Muscle of leg (tissue), 11 donors: ENCODE measurements around the gene ZBTB1. TPM values are rescaled to one million over a fixed set of nuclear protein-coding genes. Genes with fewer than 3 reads are reported as not detected.
A peak's percentile ranks its signal among the peaks of the same experiment; 100 is the strongest.

Experiments used
- DNase-seq: peaks from one replicate; pipeline ENCODE4 v3.0.0; 2013
- H3K27ac ChIP-seq: one replicate; pipeline ENCODE4 v1.5.1; 2013; ENCODE audit warnings: mild to moderate bottlenecking, low read length, control low read depth
- H3K27me3 ChIP-seq: one replicate; pipeline ENCODE4 v1.6.1; 2013; ENCODE audit warnings: low read length; ENCODE audit not compliant: control insufficient read depth, insufficient read depth
- H3K36me3 ChIP-seq: one replicate; pipeline ENCODE4 v1.6.1; 2013; ENCODE audit warnings: low read length; ENCODE audit not compliant: control insufficient read depth, insufficient read depth
- H3K4me1 ChIP-seq: one replicate; pipeline ENCODE4 v1.6.1; 2013; ENCODE audit warnings: low read length; ENCODE audit not compliant: control insufficient read depth, insufficient read depth
- H3K4me3 ChIP-seq: one replicate; pipeline ENCODE4 v1.5.1; 2013; ENCODE audit warnings: low read length, control low read depth
- H3K9me3 ChIP-seq: replicated peaks from 2 replicates; pipeline ENCODE4 v1.6.1; 2013; ENCODE audit warnings: low read depth, low read length; ENCODE audit not compliant: control insufficient read depth
- WGBS: methylation state at CpG from one replicate; pipeline ENCODE4 v1.1.5; 2013; ENCODE audit warnings: missing lambda C conversion rate; ENCODE audit not compliant: insufficient coverage; 5-methylcytosine and 5-hydroxymethylcytosine counted together
- polyA plus RNA-seq, 8 donors: library from polyadenylated mRNA; unstranded; fragments of 120-200 nt; gene quantifications; one replicate each; pipeline versions ENCODE4 v1.2.1 to v1.2.3, GENCODE V29; 2013; ENCODE audit warnings: inconsistent platforms in 1 of 8, low replicate concordance in 1 of 8; ENCODE audit not compliant: insufficient read length in 8 of 8, insufficient read depth in 1 of 8
- total RNA-seq: library from RNA; stranded (reverse); fragments of 120-200 nt; gene quantifications from one replicate; pipeline ENCODE4 v1.2.4, GENCODE V29; 2013

Gene ZBTB1
- total and polyA plus RNA-seq, 9 donors, result 24.1 to 42.4 (median 32.0) TPM

- 100% methylated on average over 1 of the region's 4 CpGs for WGBS
- peaks cover 17% of the 10 kb centered on the region for H3K36me3 ChIP-seq
- no peak for DNase-seq
- no peaks in the 10 kb centered on the region for H3K4me1 ChIP-seq
- no peaks in the 10 kb centered on the region for H3K9me3 ChIP-seq
- H3K27me3 ChIP-seq, result no peaks in the 10 kb centered on the region
- no peak overlapping the region for H3K27ac ChIP-seq
- no peak overlapping the region for H3K4me3 ChIP-seq
Measured at GRCh38 chr14:64520699-64521098, 16.1 kb downstream of the ZBTB1 start.

DNA sequence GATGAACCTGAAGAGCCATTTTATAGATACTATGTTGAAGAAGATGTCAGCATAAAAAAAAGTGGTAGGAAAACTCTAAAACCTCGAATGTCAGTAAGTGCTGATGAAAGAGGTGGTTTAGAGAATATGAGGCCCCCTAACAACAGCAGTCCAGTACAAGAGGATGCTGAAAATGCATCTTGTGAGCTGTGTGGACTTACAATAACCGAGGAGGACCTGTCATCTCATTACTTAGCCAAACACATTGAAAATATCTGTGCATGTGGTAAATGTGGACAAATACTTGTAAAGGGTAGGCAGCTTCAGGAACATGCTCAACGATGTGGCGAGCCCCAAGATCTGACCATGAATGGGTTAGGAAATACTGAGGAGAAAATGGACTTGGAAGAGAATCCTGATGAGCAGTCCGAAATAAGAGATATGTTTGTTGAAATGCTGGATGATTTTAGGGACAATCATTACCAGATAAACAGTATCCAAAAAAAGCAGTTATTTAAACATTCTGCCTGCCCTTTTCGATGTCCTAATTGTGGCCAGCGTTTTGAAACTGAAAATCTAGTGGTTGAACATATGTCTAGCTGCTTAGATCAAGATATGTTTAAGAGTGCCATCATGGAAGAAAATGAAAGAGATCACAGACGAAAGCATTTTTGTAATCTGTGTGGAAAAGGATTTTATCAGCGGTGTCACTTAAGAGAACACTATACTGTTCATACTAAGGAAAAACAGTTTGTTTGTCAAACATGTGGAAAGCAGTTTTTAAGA, 18.2 kb downstream of the ZBTB1 start:
- no peaks in the 10 kb centered on the region for H3K4me1 ChIP-seq
- no peaks in the 10 kb centered on the region for H3K27me3 ChIP-seq
- WGBS, result 96% methylated on average over 3 of the region's 9 CpGs
- H3K27ac ChIP-seq, result no peak overlapping the region
- DNase-seq, result no peak
- peaks cover 17% of the 10 kb centered on the region for H3K36me3 ChIP-seq
- no peaks in the 10 kb centered on the region for H3K9me3 ChIP-seq
- no peak overlapping the region for H3K4me3 ChIP-seq

GRCh38 chr14:64525354-64525753, 20.8 kb downstream of the ZBTB1 start:
- H3K36me3 ChIP-seq, result peaks cover 17% of the 10 kb centered on the region

DNA sequence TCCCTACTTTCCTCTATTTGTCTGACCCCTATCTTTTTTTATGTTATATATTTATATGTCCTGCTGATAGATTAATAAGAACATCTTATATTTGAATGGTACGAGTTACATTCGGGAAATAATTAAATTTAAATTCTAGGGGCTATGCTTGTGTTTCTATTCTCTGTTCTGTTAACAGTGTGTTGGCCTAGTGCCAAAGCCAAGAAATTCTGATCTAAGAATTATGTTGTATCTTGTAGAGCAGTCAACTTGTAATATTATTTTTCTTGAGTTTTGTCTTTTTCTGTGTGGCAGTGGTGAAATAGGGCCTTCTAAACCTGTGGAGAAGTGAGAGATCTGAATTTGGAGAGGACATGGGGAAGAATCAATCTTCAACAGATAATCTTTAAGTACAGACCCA, 27.0 kb downstream of the ZBTB1 start:
- Histone ChIP-seq H3K4me1 (no peaks in the 10 kb centered on the region), H3K4me3 (no peak overlapping the region), H3K27me3 (no peaks in the 10 kb centered on the region), H3K9me3 (no peaks in the 10 kb centered on the region), H3K36me3 (no peaks in the 10 kb centered on the region), H3K27ac (no peak overlapping the region)
- no CpG with 5 or more reads among the region's 2 CpGs for WGBS
- DNase-seq, result no peak

More at GRCh38 chr14:64525354-64525753, 20.8 kb downstream of the ZBTB1 start:
- no peak overlapping the region for H3K4me3 ChIP-seq
- no CpG with 5 or more reads among the region's 2 CpGs for WGBS
- no peaks in the 10 kb centered on the region for H3K9me3 ChIP-seq
- no peaks in the 10 kb centered on the region for H3K27me3 ChIP-seq
- no peak for DNase-seq
- H3K27ac ChIP-seq, result no peak overlapping the region
- H3K4me1 ChIP-seq, result no peaks in the 10 kb centered on the region

DNA sequence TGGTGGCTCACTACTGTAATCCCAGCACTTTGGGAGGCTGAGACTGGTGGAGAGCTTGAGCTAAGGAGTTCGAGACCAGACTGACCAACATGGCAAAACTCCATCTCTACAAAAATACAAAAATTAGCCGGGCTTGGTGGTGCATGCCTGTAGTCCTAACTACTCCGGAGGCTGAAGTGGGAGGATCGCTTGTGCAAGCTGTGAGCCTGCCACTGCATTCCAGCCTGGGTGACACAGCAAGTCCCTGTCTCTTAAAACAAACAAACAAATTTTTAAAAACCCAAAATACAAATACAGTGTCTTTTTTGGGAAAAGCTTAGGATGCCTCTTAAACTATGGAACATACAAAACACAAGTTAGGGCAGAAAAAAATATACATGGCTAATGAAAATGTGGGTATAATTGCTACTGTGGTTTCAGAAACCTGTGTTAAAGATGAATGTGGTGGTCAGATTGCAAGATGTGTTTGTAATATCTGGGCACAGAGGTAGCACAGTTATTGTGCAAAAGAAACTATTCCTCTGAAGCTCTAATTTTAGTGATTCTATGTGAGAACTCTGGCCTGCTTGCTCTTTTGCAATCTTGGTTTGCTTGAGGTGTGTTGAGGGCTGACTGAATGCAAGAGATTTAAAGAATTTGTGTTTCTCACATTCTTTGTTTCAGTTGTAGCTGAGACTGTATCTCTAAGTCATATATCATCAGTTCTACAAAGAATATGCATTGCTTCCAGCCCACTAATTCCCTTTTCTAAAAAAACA, 32.1 kb downstream of the ZBTB1 start:
- DNase-seq, result no peak
- peaks cover 16% of the 10 kb centered on the region for H3K4me1 ChIP-seq
- peaks cover 16% of the 10 kb centered on the region for H3K27me3 ChIP-seq
- H3K27ac ChIP-seq, result no peak overlapping the region
- H3K9me3 ChIP-seq, result no peaks in the 10 kb centered on the region
- no CpG with 5 or more reads among the region's 4 CpGs for WGBS
- no peak overlapping the region for H3K4me3 ChIP-seq
- no peaks in the 10 kb centered on the region for H3K36me3 ChIP-seq

DNA sequence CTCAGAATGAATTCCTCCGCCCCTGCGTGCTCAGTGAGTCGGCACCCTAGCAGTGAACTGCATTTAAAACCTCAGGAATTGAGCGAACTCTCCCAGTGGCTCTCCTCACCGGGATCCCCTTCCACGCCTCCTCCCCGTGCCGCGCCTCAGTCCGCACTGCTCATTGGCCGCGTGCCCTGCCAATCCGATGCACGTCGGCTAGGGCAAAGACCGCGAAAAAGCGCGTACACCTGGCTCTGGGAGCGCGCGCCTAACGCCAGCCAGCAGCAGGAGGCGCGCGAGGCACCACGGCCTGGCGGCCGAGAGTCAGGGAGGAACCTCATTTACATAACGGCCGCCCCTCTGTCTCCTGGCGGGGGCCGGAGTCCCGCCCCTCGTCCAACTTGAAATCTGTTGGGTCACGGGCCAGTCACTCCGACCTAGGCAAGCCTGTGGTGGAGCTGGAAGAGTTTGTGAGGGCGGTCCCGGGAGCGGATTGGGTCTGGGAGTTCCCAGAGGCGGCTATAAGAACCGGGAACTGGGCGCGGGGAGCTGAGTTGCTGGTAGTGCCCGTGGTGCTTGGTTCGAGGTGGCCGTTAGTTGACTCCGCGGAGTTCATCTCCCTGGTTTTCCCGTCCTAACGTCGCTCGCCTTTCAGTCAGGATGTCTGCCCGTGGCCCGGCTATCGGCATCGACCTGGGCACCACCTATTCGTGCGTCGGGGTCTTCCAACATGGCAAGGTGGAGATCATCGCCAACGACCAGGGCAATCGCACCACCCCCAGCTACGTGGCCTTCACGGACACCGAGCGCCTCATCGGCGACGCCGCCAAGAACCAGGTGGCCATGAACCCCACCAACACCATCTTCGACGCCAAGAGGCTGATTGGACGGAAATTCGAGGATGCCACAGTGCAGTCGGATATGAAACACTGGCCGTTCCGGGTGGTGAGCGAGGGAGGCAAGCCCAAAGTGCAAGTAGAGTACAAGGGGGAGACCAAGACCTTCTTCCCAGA, 35.9 kb downstream of the ZBTB1 start, which contains the start of gene HSPA2:
TSS of gene HSPA2 (plus strand) at position 534 of the 995 bp plus-strand sequence. CDS start at position 643, 109 bp downstream.
- peak within 1 kb of the TSS; percentile 83 for H3K4me3 ChIP-seq
- H3K4me1 ChIP-seq, result peaks cover 24% of the 10 kb centered on the region
- peaks cover 26% of the 10 kb centered on the region for H3K27me3 ChIP-seq
- no peaks in the 10 kb centered on the region for H3K9me3 ChIP-seq
- H3K27ac ChIP-seq, result peak within 1 kb of the TSS; percentile 94
- WGBS, result 6% methylated on average over 79 of the region's 79 CpGs
- peak; percentile 99 for DNase-seq
- no peaks in the 10 kb centered on the region for H3K36me3 ChIP-seq

DNA sequence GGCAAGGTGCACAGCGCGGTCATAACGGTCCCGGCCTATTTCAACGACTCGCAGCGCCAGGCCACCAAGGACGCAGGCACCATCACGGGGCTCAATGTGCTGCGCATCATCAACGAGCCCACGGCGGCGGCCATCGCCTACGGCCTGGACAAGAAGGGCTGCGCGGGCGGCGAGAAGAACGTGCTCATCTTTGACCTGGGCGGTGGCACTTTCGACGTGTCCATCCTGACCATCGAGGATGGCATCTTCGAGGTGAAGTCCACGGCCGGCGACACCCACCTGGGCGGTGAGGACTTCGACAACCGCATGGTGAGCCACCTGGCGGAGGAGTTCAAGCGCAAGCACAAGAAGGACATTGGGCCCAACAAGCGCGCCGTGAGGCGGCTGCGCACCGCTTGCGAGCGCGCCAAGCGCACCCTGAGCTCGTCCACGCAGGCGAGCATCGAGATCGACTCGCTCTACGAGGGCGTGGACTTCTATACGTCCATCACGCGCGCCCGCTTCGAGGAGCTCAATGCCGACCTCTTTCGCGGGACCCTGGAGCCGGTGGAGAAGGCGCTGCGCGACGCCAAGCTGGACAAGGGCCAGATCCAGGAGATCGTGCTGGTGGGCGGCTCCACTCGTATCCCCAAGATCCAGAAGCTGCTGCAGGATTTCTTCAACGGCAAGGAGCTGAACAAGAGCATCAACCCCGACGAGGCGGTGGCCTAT, 36.8 kb downstream of the ZBTB1 start:
- no peak overlapping the region for H3K27ac ChIP-seq
- WGBS, result 16% methylated on average over 73 of the region's 73 CpGs

DNA sequence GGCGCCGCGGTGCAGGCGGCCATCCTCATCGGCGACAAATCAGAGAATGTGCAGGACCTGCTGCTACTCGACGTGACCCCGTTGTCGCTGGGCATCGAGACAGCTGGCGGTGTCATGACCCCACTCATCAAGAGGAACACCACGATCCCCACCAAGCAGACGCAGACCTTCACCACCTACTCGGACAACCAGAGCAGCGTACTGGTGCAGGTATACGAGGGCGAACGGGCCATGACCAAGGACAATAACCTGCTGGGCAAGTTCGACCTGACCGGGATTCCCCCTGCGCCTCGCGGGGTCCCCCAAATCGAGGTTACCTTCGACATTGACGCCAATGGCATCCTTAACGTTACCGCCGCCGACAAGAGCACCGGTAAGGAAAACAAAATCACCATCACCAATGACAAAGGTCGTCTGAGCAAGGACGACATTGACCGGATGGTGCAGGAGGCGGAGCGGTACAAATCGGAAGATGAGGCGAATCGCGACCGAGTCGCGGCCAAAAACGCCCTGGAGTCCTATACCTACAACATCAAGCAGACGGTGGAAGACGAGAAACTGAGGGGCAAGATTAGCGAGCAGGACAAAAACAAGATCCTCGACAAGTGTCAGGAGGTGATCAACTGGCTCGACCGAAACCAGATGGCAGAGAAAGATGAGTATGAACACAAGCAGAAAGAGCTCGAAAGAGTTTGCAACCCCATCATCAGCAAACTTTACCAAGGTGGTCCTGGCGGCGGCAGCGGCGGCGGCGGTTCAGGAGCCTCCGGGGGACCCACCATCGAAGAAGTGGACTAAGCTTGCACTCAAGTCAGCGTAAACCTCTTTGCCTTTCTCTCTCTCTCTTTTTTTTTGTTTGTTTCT, 37.6 kb downstream of the ZBTB1 start:
- no peaks in the 10 kb centered on the region for H3K36me3 ChIP-seq
- H3K4me3 ChIP-seq, result peak overlapping the region; percentile 50
- WGBS, result 4% methylated on average over 41 of the region's 61 CpGs
- no peak overlapping the region for H3K27ac ChIP-seq
- H3K9me3 ChIP-seq, result no peaks in the 10 kb centered on the region
- peaks cover 24% of the 10 kb centered on the region for H3K4me1 ChIP-seq
- peak; percentile 12 for DNase-seq
- H3K27me3 ChIP-seq, result peaks cover 26% of the 10 kb centered on the region

More for the DNA sequence above, 36.8 kb downstream of the ZBTB1 start:
- H3K9me3 ChIP-seq, result no peaks in the 10 kb centered on the region
- peak overlapping the region; percentile 50 for H3K4me3 ChIP-seq
- H3K4me1 ChIP-seq, result peaks cover 24% of the 10 kb centered on the region
- no peaks in the 10 kb centered on the region for H3K36me3 ChIP-seq
- DNase-seq, result peak; percentile 46
- peaks cover 26% of the 10 kb centered on the region for H3K27me3 ChIP-seq

GRCh38 chr14:64542836-64543201, 38.2 kb downstream of the ZBTB1 start:
- 42% methylated on average over 2 of the region's 4 CpGs for WGBS
- no peaks in the 10 kb centered on the region for H3K36me3 ChIP-seq
- peaks cover 26% of the 10 kb centered on the region for H3K27me3 ChIP-seq
- H3K27ac ChIP-seq, result no peak overlapping the region
- peaks cover 24% of the 10 kb centered on the region for H3K4me1 ChIP-seq
- H3K4me3 ChIP-seq, result peak overlapping the region; percentile 50
- no peaks in the 10 kb centered on the region for H3K9me3 ChIP-seq
- DNase-seq, result no peak
